GM18526 (cell line): Measurements from ENCODE around the gene RALBP1.

ENCODE experiments used
- POLR2A ChIP-seq: IDR thresholded peaks from 3 replicates; pipeline ENCODE4 v1.6.1; 2011; ENCODE audit not compliant: insufficient read length; ENCODE audit errors: extremely low read depth

RALBP1 gene

DNA sequence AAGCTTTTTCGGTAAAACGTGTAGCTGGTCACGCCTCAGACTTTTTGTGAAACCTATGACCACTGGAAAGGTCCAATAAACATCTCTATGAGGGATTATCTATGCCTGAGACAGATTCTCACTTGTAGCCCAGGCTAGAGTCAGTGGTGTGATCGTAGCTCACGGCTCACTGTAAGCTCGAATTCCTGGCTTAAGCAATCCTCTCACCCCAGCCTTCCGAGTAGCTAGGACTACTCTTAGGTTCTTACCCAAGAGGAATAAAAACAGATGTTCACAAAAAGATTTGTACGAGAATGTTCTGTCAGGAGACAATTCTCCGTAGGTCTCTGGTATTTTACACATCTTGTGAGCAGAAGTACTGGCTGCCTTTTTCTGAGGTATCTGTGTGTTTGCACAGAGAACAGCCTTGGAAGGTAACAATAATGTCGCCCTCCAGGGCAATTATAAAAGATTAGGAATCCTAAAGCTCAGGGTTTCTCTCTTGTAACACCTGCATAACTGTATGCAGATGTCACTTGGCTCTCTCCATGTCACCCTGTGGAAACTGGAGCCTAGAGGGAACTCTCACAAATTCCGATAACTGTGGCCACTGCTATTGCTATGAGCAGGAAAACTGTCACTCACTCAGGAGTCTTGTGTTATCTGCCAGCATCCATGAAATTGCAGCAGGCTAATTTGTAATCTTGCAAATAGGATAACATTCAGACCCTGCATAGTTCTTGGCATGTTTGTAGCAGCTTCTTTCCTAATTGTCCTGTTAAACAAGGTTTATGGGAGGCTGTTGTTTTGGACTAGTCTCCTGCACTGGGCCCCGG is 25.5 kb upstream of the RALBP1 start:
- TF ChIP-seq POLR2A: no peak

DNA sequence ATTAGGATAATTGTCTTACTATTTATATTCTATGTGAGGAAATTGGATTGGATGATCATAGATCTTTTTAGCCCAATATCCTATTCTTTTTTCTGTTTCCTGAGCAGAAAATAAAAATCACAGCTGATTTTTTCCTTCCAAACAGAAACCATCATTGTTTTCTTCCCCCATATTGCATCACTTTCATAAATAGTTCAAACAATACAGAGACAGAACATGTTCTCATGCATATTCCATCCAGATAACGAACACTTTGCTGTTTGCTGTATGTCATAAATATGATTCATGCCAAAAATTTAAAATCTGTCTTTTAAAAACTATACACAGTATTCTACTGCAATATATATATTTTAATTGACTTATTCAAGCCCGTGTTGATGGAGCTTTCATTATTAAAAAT is 22.0 kb upstream of the RALBP1 start:
- no peak for TF ChIP-seq POLR2A

DNA sequence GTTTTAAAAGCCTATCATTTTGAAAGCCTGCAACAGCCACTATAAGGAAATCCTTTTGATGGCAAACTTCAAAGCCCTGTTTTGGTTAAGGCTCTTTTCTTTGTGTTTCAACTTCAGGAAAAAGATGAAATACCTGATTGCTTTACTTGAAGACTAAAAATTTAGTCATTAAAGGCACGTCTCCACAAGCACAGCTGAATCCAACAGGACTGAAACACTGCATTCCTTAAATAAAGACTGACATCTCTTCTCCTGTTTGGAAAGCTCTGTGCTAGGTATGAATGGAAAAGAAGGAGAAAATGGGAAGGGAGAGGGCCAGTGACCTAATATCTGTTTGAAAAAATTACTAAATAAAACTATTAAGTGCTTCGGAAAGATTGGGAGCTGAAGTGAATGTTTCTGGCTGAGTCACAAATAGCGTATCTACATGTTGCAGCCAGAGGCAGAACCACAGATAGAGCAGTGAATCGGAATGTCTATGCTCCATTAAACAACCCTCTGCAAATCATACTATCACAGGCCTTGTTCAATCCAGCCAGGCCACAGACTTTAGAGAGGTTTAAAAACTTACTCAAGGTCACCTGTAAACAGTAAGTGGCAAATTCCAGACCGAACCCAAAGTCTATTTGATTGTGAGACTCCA is 21.1 kb upstream of the RALBP1 start:
- no peak for TF ChIP-seq POLR2A

DNA sequence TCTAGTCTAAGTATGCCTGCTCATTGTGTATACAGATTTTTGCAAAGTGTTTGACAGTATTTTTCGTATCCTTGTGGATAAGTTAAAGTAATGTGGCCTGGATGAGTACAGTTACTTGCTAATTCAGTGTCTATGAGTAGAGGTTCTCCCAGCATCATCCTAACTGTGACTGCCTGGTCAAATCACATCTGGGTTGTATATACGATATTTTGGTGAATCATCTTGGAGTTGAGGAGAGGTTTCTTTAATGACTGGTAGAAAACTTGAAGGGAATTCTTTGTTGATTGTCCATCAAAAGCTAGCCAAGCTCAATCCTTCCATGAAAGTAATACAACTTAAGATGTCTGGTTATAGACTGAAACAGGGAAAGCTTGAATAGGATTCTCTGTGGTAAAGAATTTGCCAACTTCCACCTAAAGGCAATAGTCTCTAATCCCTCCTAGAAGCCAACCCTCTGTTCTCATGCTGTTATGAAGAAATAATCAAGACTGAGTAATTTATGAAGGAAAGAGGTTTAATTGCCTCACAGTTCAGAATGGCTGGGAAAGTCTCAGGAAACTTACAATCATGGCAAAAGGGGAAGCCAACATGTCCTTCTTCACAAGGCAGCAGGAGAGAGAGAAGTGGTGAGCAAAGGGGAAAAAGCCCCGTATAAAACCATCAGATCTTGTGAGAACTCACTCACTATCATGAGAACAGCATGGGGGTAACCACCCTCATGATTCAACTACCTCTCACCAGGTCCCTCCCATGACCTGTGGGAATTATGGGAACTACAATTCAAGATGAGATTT is 19.4 kb upstream of the RALBP1 start:
- TF ChIP-seq POLR2A: no peak

DNA sequence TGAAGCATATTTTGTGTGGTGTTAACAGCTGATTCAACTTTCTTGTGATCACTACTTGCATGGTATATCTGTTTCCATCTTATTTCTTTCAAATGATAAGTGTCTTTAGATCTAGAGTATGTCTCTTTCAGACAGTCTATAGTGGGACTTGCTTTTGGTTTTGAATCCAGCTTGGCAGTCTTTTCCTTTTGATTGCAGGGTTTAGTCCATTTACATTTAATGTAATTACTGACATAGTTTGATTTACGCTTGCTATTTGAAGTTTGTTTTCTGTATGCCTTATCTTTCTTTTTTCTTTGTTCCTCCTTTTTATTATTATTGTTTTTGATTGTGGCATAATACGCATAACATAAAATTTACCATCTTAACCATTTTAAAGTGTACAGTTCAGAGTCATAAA is 9.2 kb upstream of the RALBP1 start:
- TF ChIP-seq POLR2A: no peak

DNA sequence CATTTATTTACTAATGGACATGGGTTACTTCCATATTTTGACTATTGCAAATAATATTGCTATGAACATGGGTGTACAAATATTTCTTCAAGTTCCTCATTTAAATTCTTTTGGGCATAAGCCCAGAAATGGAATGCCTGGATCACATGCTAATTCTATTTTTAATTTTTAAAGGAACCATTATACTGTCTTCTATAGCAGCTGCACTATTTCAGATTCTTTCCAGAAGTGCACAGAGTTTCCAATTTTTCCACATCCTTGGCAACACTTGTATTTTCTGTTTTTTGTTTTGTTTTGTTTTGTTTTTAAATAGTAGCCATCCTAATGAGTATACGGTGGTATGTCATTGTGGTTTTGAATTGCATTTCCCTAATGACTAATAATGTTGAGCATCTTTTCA is 8.5 kb upstream of the RALBP1 start:
- TF ChIP-seq POLR2A: no peak

DNA sequence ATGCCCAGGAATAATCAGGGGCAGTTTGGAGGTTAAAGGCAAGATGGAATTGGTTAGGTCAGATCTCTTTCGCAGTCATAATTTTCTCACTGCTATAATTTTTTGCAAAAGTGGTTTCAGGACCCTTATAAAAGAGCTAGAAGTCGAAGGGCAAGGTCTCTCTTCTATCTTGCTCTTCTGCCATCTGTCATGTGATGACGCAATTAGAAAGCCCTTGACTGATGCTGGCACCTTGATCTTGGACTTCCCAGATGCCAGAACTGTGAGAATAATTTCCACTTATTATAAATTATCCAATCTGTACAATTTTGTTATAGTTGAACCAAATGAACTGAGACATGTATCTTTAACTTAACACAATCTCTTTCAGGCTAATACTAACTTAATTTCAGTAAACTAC is 6.3 kb upstream of the RALBP1 start:
- TF ChIP-seq POLR2A: no peak

DNA sequence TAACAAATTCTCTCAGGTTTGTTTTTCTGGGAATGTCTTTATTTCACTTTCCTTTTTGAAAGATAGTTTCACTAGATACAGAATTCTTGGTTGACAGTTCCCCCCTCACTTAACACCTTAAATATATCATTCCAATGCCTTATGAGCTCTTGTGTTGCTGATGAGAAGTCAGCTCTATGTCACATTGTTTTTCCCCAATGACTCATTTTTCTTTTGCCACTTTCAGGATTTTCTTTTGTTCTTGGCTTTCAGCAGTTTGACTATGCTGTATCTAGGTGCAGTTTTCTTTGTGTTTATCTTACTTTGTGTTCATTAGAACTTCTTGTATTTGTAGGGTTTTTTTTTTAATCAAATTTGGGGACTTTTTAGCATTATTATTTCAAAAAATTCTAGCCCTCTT is 5.6 kb upstream of the RALBP1 start:
- no peak for TF ChIP-seq POLR2A

DNA sequence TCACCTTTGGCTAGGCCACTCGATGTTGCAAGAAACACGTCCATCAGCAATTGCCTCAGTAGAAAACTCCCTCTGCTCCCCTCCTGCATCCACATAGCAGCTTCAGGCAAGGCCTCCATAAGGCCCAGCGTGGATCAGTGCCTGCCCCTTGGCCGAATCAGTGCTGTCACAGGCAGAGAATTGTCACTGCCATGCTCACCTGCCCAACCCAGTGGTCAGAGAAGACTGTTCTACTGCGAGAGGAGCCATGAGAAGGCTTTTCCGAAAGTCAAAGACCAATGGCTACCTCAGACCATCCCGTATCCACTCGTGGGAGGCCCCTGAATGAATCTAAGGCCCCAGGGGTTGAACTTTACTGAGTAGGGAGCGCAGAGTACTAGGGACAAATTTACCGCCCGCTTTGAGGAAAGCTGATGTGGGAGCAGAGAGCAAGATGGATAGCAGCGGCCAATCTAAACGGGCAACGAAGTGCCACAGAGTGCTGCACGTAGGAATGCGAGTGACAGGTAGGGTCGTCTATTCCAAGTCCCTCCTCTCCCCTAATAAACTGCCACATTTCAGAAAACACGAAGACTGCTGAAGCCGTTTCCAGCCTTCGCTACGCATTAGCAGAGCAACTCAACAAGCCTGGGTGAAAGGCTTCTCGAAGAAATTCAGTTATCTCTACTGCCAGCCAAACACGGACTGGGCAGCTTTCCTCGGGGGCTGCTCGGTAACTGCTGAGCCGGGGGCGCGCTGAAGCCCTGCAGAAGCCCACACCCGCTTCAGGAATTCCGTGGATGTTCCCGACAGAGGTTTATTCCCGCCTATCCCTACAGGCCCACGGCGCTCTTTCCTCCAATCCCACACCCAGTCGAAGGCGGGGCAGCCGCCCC is 968 bp upstream of the RALBP1 start:
- TF ChIP-seq POLR2A: no peak

DNA sequence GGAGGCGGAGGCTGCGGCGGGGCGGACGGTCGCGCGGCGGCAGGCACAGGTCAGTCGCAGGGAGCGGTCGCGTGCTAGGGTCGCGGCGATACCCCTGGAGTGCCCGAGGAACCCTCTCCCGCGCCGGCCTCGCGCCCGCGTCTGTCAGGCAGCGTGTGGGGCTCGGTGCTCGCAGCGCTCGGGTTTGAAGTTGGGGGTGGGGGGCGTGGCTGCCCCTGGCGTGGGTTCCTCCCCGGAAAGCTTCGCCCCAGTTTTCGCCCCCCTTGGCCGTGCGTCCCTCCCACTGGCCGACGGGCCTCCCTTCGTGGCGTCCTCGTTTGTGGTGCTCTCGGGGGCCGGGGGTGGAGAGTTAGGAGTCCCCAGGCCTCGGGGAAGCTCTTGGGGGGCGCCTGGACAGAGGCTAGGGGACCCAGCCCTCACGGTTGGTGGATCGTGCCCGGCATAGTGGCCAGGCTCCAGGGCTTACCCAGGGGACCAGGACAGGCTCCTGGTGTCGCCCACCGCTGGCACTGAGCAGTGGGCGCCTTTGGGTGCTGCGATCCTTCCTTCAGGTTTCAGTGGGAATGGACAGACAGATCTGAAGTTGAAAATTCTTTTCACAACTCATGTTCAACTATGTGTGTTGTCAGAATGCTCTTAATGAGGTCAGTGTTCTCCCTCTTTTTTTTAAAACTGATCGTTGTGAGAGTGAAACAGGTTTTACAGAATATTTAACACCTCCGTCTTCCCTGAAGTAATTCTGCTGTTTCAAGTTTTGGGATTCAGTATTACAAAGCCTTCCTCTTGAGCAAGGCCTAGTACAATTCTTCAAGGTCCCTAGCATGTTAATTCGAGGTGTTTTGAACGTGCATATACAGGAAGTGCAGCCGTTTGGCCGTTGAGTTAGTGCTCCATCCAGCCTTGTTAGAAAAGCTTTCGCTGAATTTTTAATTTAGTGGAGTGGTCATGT is 604 bp downstream of the RALBP1 start:
- peak; percentile 69 for TF ChIP-seq POLR2A

DNA sequence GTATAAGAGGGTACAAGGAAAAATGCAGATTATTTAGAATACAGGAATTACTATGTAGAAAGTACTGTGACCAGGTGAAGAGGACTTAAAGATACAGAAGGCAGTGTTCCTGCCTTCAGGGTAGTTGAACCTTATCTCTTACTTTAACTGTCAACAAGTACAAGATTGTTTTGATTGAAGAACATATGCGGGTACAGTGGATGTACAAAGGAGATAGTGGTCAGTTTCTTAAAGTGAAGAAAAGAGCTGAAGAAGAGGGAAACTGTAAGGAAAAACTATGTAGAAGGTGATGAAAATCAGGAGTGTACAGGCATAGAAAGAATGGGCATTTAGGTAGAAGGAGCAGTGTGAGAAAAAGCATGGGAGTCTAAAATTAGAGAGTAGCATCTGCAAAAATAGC is 2.2 kb downstream of the RALBP1 start:
- TF ChIP-seq POLR2A: no peak

DNA sequence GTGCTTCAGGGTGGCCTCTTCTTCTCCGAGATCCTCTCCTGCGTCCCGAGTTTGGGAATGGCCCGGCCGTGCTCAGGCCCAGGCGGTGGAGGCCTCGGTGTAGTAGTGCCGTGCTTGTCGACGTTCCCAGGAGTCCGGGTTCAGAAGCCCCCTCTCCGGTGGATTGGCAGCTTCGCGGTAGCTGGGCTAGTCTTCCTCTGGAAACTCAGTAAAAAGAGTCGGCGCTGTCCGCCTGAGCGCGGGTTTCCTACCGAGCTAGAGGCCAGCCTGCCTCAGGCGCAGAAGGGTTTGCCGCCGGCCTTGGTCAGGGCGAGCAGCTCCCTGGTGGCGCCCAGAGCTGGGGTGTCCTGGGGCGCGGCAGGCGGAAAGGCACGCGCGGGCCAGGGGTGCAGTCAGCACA is 3.2 kb downstream of the RALBP1 start:
- no peak for TF ChIP-seq POLR2A

DNA sequence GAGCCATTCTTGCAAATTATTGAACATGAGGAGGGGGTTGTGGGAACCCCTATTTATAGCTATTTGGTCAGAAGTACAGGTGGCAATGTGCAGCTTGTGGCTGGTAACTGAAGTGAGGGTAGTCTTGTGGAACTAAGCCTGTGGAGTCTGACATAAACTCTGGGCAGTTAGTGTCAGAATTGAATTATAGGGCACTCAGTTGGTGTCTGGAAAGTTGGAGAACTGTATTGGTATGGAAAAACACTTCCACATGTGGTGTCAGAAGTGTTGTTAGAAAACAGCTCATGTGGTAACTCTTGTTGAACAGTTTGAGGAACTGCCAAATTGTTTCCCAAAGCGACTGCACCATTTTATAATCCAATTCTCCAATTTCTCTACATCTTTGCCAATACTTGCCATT is 7.5 kb downstream of the RALBP1 start:
- TF ChIP-seq POLR2A: no peak

DNA sequence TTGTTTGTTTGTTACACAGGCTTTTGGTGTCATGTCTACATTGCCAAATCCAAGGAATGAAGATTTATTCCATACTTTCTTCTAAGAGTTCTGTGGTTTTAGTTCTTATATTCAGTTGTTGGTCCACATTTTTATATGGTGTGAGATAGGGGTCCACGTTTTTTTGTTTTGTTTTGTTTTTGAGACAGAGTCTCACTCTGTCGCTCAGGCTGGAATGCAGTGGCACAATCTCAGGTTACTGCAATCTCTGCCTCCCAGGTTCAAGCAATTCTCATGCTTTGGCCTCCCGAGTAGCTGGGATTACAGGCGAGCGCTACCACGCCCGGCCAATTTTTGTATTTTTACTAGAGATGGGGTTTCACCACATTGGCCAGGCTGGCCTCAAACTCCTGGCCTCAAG is 8.2 kb downstream of the RALBP1 start:
- no peak for TF ChIP-seq POLR2A
